Thymus (tissue), 11 donors: ENCODE measurements around the gene SLC39A7. TPM values are rescaled to one million over a fixed set of nuclear protein-coding genes. Genes with fewer than 3 reads are reported as not detected.

ENCODE experiments used
- DNase-seq, 9 donors: peaks; one replicate each; pipeline ENCODE4 v3.0.0-alpha.2; 2013; ENCODE audit warnings: low spot score in 9 of 9, low read depth in 6 of 9, missing footprints in 1 of 9
- H3K27ac ChIP-seq, 2 donors: one replicate each; pipeline ENCODE4 v1.5.1; 2013; ENCODE audit warnings: control low read depth in 1 of 2, low read depth in 1 of 2, low read length in 1 of 2, mild to moderate bottlenecking in 1 of 2, moderate library complexity in 1 of 2
- H3K27me3 ChIP-seq, 2 donors: one replicate each; pipeline ENCODE4 v1.5.1; 2013; ENCODE audit warnings: low read length in 1 of 2; ENCODE audit not compliant: control insufficient read depth in 2 of 2, insufficient read depth in 1 of 2
- H3K36me3 ChIP-seq, 2 donors: one replicate each; pipeline ENCODE4 v1.5.1; 2013; ENCODE audit warnings: low read length in 1 of 2, mild to moderate bottlenecking in 1 of 2, moderate library complexity in 1 of 2; ENCODE audit not compliant: control insufficient read depth in 2 of 2, insufficient read depth in 2 of 2
- H3K4me1 ChIP-seq, 2 donors: one replicate each; pipeline ENCODE4 v1.5.1; 2013; ENCODE audit warnings: low read length in 2 of 2; ENCODE audit not compliant: control insufficient read depth in 2 of 2, insufficient read depth in 2 of 2
- H3K4me3 ChIP-seq, 2 donors: one replicate each; pipeline ENCODE4 v1.5.1; 2013; ENCODE audit warnings: low read length in 2 of 2, control low read depth in 1 of 2, mild to moderate bottlenecking in 1 of 2
- H3K9me3 ChIP-seq, 2 donors: one replicate each; pipeline ENCODE4 v1.5.1; 2013; ENCODE audit warnings: low read length in 1 of 2, mild to moderate bottlenecking in 1 of 2; ENCODE audit not compliant: control insufficient read depth in 2 of 2, insufficient read depth in 1 of 2
- WGBS: extraction: QIAGEN DNeasy Blood & Tissue Kit; methylation state at CpG from one replicate; pipeline ENCODE4 v1.1.7; 2013; 5-methylcytosine and 5-hydroxymethylcytosine counted together
- polyA plus RNA-seq: library from polyadenylated mRNA; stranded (reverse); fragments of 200-250 nt; gene quantifications from one replicate; pipeline ENCODE4 v1.2.3, GENCODE V29; 2013
- total RNA-seq: library from RNA; stranded (reverse); fragments of 120-200 nt; gene quantifications from one replicate; pipeline ENCODE4 v1.2.4, GENCODE V29; 2013
- donor health status: healthy.

Gene SLC39A7
- total and polyA plus RNA-seq, 2 donors: 32.1 to 43.0 TPM

DNA sequence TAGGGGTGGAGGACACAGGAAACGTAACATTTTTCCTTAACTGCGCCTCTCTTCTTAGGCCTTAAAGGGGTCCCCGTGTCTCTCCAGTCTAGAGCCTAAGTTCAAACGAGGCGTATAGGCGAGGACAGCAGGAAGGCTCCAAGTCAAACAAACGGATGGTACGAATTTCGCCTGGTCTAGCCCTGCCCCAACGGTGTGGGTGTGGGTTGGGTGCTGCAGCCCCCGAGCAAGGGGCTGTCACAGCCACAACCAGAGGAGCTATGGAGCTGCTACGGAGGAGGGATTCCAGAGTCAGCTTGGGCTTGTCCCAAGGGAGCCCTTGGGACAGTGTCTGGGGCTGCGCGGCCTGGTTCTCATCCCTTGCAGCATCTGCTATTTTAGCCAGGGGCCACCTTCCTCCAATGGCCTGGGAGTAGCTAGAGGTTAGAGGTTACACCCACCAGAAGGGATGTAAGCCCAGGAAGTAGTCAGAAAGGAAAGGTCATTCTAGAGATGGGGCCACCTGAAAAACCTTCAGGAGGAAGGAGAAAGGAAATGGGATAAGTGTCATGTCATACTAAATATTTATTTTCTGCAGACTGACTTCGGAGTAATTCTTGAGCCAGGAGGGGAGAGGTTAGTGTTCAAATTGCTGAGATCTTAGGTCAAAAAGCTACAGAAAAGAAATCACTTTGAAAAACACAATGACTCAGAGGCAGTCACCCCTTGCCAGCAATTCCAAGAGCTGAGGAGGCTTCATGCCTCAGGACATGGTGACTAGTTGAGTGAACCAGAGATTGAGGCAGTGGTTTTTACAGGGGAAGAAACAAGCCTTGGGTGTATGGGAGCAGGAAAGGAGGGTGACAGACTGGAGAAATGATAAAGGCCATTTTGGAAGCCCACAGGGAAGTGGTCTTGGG is 49.3 kb downstream of the SLC39A7 start:
- Histone ChIP-seq H3K9me3 (no peaks in the 10 kb centered on the region), H3K4me3 (peak overlapping the region; percentile 56 to 61), H3K36me3 (peaks cover 16 to 19% of the 10 kb centered on the region in 2 donors), H3K4me1 (peaks cover 9 to 24% of the 10 kb centered on the region in 2 donors), H3K27ac (peak overlapping the region; percentile 84 to 98), H3K27me3 (peaks cover 2 to 26% of the 10 kb centered on the region in 2 donors)
- no peak for DNase-seq
- 26% methylated on average over 15 of the region's 15 CpGs for WGBS

DNA sequence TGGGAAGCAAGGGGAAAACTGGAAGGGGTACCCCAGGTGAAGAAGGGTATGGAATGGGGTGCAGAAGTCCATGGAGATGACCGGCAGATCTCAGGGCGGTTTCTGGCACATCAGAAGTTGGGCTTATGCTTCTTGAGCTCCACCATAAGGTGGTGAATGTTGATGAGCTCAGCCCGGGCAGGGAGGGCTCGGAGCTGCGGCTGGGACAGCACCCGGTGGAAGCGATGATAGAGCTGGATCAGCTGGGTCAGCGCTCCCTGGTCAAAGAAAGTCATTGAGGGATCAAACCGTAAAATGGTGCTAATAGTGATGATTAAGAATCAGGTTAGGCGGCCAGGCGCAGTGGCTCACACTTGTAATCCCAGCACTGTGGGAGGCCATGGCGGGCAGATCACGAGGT is 50.1 kb downstream of the SLC39A7 start:
- DNase-seq: no peak
- H3K27ac ChIP-seq: no peak overlapping the region

DNA sequence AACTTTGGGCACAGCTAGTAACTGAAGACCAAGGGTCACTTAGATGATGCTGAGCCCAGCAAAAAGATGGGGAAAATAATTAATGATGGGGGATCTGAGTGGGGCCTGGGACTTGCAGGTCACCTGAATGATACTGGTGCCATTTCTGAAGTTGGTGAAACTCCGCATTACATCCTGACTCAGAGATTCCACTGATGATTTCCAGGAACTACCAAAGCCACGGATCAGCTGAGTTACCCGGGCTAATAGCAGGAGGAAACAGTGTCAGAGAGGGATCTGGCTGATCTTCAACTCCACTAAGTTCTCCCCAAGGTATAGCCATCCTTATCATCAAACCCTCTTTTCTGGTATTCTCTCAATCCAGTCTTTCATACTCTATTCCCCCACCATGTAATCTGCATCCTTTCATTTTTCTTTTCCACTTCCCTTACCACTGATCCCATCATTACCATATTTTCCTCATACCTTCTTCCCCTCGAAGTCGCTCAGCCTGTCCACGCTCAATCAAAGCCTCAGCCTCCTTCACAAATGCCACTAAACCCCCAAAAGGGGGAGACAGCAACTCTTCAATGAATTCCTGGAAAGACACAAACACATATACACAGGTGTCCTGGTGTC is 50.8 kb downstream of the SLC39A7 start:
- H3K4me1 ChIP-seq: peaks cover 9 to 24% of the 10 kb centered on the region in 2 donors
- WGBS: 90% methylated on average over 6 of the region's 6 CpGs

More for the DNA sequence above, 50.1 kb downstream of the SLC39A7 start:
- WGBS: 98% methylated on average over 13 of the region's 13 CpGs
- Histone ChIP-seq H3K36me3 (peaks cover 16 to 22% of the 10 kb centered on the region in 2 donors), H3K4me3 (no peak overlapping the region), H3K9me3 (no peaks in the 10 kb centered on the region), H3K27me3 (peaks cover 2 to 20% of the 10 kb centered on the region in 2 donors), H3K4me1 (peaks cover 9 to 24% of the 10 kb centered on the region in 2 donors)

DNA sequence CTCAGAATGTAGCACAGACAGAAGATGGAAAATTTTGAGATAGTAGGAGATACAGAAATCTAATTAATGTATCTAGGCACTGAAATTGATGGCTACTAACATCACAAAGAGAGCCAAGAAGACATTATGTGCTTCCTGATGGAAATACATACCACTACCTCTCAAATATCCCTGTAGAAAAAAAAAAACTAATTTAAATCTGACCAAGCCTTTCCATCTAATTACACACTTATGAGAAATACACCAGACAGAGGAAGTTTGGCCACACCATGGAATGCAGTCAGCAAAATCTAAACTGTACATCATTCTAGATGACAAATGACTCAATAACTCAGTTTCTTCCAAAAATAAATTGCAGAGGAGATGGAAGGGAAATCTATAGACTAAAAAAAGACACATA is 52.1 kb downstream of the SLC39A7 start:
- DNase-seq: no peak
- Histone ChIP-seq H3K36me3 (peaks cover 16 to 32% of the 10 kb centered on the region in 2 donors), H3K4me3 (no peak overlapping the region), H3K9me3 (no peaks in the 10 kb centered on the region), H3K4me1 (peaks cover 9 to 24% of the 10 kb centered on the region in 2 donors), H3K27ac (no peak overlapping the region), H3K27me3 (peaks cover 0 to 4% of the 10 kb centered on the region in 2 donors)

More for the DNA sequence above, 50.8 kb downstream of the SLC39A7 start:
- no peak overlapping the region for H3K4me3 ChIP-seq
- H3K9me3 ChIP-seq: no peaks in the 10 kb centered on the region
- no peak overlapping the region for H3K27ac ChIP-seq
- DNase-seq: no peak
- peaks cover 2 to 16% of the 10 kb centered on the region in 2 donors for H3K27me3 ChIP-seq
- peaks cover 16 to 22% of the 10 kb centered on the region in 2 donors for H3K36me3 ChIP-seq

Other genes starting within 250 kb of the SLC39A7 start
- gene HLA-DMA, start 247.8 kb upstream of the SLC39A7 start, total RNA-seq: 85.0 TPM
- gene HLA-DMA, start 247.8 kb upstream of the SLC39A7 start, polyA plus RNA-seq: 161 TPM
- 113 TPM for gene BRD2, start 232.3 kb upstream of the SLC39A7 start, total RNA-seq
- gene BRD2, start 232.3 kb upstream of the SLC39A7 start, polyA plus RNA-seq: 119 TPM
- 38.8 TPM for gene HLA-DOA, start 191.3 kb upstream of the SLC39A7 start, total RNA-seq
- gene HLA-DOA, start 191.3 kb upstream of the SLC39A7 start, polyA plus RNA-seq: 27.9 TPM
- gene HLA-DPA1, start 127.2 kb upstream of the SLC39A7 start, total RNA-seq: 700 TPM
- 332 TPM for gene HLA-DPA1, start 127.2 kb upstream of the SLC39A7 start, polyA plus RNA-seq
- gene HLA-DPB1, start 124.9 kb upstream of the SLC39A7 start, total RNA-seq: 306 TPM
- gene HLA-DPB1, start 124.9 kb upstream of the SLC39A7 start, polyA plus RNA-seq: 575 TPM
- gene COL11A2, start 8.4 kb upstream of the SLC39A7 start, total RNA-seq: 2.1 TPM
- gene COL11A2, start 8.4 kb upstream of the SLC39A7 start, polyA plus RNA-seq: 5.5 TPM
- gene RXRB, start 202 bp upstream of the SLC39A7 start, total RNA-seq: 19.4 TPM
- gene RXRB, start 202 bp upstream of the SLC39A7 start, polyA plus RNA-seq: 60.7 TPM
- 31.3 TPM for gene HSD17B8, start 3.8 kb downstream of the SLC39A7 start, total RNA-seq
- 15.7 TPM for gene HSD17B8, start 3.8 kb downstream of the SLC39A7 start, polyA plus RNA-seq
- 35.0 TPM for gene RING1, start 7.6 kb downstream of the SLC39A7 start, total RNA-seq
- 62.6 TPM for gene RING1, start 7.6 kb downstream of the SLC39A7 start, polyA plus RNA-seq
- gene VPS52, start 71.0 kb downstream of the SLC39A7 start, total RNA-seq: 26.3 TPM
- gene VPS52, start 71.0 kb downstream of the SLC39A7 start, polyA plus RNA-seq: 59.0 TPM
- 5,201 TPM for gene RPS18, start 71.2 kb downstream of the SLC39A7 start, total RNA-seq
- gene RPS18, start 71.2 kb downstream of the SLC39A7 start, polyA plus RNA-seq: 5,710 TPM
- gene B3GALT4, start 76.3 kb downstream of the SLC39A7 start, total RNA-seq: 9.0 TPM
- gene B3GALT4, start 76.3 kb downstream of the SLC39A7 start, polyA plus RNA-seq: 14.9 TPM
- gene WDR46, start 88.4 kb downstream of the SLC39A7 start, total RNA-seq: 48.6 TPM
- 68.6 TPM for gene WDR46, start 88.4 kb downstream of the SLC39A7 start, polyA plus RNA-seq
- 92.8 TPM for gene PFDN6, start 88.7 kb downstream of the SLC39A7 start, total RNA-seq
- 171 TPM for gene PFDN6, start 88.7 kb downstream of the SLC39A7 start, polyA plus RNA-seq
- gene RGL2, start 98.1 kb downstream of the SLC39A7 start, total RNA-seq: 19.9 TPM
- gene RGL2, start 98.1 kb downstream of the SLC39A7 start, polyA plus RNA-seq: 120 TPM
- 37.7 TPM for gene TAPBP, start 113.2 kb downstream of the SLC39A7 start, total RNA-seq
- gene TAPBP, start 113.2 kb downstream of the SLC39A7 start, polyA plus RNA-seq: 57.0 TPM
- 10.3 TPM for gene ZBTB22, start 116.9 kb downstream of the SLC39A7 start, total RNA-seq
- 15.5 TPM for gene ZBTB22, start 116.9 kb downstream of the SLC39A7 start, polyA plus RNA-seq
- 45.0 TPM for gene DAXX, start 122.1 kb downstream of the SLC39A7 start, total RNA-seq
- 48.1 TPM for gene DAXX, start 122.1 kb downstream of the SLC39A7 start, polyA plus RNA-seq
- gene KIFC1, start 191.0 kb downstream of the SLC39A7 start, total RNA-seq: 34.3 TPM
- gene KIFC1, start 191.0 kb downstream of the SLC39A7 start, polyA plus RNA-seq: 5.5 TPM
- gene PHF1, start 210.1 kb downstream of the SLC39A7 start, total RNA-seq: 16.3 TPM
- gene PHF1, start 210.1 kb downstream of the SLC39A7 start, polyA plus RNA-seq: 141 TPM
- 136 TPM for gene CUTA, start 217.2 kb downstream of the SLC39A7 start, total RNA-seq
- 199 TPM for gene CUTA, start 217.2 kb downstream of the SLC39A7 start, polyA plus RNA-seq
- gene SYNGAP1, start 219.2 kb downstream of the SLC39A7 start, total RNA-seq: 3.0 TPM
- gene SYNGAP1, start 219.2 kb downstream of the SLC39A7 start, polyA plus RNA-seq: 26.7 TPM